LNCAP (cell line): ENCODE results near the gene CTNNBIP1.

Experiments used
- TF ChIP-seq, protein P1 (sequence below): fragments of 450-650 bp; IDR thresholded peaks from 2 replicates; pipeline ENCODE4 v1.5.1; 2017; ENCODE audit warnings: mild to moderate bottlenecking

The CTNNBIP1 gene

DNA sequence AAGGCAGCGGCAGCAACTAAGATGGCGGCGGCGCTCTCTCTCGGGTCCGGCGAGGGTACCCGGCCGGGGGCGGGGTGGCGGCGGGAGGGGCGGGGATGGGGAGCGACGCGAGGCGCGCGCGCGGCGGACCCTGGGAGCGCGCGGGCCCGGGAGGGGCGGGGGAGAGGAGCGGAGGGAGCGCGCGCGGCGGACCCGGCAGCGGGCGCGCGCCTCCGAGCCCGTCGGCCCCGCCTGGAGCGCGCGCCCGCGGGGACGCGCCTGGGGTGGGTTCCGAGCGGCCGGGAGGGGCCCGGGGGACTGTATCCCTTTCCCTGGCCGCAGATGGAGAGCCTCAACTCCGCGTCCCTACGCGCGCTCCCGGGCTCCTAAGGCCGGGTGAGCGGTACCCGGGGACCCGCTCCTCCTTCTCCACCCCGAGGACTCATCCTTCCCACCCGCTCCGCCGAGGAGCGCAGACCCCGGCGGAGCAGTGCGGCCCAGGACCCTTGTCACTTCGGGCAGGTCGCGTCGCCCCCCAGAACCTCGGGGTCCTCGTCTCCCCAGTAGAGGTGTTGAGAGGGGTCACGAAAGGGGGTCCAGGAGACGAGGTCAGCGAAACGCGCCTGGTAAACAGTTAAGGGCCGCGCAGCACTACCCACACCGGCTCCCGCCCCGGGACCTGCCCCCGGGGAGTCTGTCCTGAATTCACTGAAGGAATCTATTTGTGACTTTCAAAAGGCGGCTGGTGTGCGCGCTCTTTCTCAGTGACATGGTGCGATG is 85.9 kb downstream of the CTNNBIP1 start, which contains the start of gene CLSTN1:
CLSTN1 (minus strand) TSS at position 23 of the 759 bp plus-strand sequence. CDS start 232 bp downstream, outside the sequence.
- TF ChIP-seq, protein P1, sequence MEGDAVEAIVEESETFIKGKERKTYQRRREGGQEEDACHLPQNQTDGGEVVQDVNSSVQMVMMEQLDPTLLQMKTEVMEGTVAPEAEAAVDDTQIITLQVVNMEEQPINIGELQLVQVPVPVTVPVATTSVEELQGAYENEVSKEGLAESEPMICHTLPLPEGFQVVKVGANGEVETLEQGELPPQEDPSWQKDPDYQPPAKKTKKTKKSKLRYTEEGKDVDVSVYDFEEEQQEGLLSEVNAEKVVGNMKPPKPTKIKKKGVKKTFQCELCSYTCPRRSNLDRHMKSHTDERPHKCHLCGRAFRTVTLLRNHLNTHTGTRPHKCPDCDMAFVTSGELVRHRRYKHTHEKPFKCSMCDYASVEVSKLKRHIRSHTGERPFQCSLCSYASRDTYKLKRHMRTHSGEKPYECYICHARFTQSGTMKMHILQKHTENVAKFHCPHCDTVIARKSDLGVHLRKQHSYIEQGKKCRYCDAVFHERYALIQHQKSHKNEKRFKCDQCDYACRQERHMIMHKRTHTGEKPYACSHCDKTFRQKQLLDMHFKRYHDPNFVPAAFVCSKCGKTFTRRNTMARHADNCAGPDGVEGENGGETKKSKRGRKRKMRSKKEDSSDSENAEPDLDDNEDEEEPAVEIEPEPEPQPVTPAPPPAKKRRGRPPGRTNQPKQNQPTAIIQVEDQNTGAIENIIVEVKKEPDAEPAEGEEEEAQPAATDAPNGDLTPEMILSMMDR: no peak

DNA sequence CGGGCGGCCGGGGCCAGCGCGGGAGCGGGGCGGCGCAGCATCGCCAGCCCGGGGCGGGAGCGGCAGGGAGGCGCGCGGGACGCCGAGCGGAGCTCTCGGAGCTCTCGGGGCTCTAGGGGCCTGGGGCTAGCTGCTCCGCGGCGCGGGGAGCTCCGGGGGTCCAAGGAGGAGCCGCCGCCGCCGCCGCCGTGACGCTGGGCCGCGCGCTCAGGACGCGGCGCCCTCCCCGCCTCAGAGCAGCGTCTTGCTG is 86.5 kb downstream of the CTNNBIP1 start:
- TF ChIP-seq, protein P1: no peak

DNA sequence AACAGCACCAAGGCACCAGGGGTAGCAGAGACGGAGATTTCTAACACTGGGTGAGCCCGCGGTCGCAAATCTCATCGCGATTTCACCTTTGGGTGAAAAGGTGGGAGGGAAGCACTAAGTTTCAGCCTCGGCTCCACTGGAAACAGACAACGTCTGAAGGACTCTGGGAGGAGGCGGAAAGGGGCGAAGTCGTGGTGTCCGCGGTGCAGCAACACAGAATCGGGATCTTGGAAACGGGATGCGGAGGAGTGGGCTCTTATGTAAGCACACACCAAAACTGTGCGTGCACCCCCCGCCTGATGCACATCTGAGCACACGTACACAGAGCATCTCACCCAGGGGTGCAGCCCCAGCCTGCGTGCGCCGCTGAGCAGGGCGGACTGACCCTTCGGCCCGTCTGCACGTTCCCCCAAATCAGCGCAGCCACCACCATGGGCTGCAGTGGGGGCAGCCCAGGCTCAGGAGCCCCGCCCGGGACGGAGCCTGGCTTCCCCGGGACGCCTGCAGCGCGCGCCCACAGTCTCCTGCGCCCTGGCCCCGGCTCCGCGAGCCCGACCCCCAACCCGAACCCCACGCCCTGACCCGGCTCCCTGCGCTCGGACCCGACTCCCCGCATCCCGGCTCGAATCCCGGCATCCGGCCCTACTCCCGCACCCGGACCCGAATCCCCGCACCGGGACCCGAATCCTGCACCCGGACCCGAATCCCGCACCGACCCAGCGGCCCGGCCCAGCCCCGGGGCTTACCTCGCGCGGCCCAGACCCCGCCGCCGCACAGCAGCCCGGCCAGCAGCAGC is 87.0 kb downstream of the CTNNBIP1 start:
- TF ChIP-seq, protein P1: no peak

DNA sequence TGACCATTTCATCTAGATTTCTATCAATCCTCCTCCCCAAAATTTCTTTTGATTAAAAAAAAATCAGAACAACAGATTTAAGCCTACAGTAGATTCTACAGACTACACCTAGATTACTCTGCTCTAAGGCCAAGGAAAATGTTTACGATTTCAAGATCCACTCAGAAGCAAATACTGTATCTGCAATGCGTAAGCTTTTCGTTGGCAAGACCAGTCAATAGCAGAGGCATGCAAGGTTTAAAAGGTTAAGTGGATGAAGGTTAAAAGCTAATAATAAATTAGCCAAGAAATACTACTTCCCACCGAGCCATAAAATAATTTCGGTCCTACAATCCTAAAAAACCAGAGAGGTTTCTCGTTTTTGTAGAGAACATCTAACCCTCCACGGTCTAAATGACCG is 87.6 kb downstream of the CTNNBIP1 start:
- TF ChIP-seq, protein P1: no peak

DNA sequence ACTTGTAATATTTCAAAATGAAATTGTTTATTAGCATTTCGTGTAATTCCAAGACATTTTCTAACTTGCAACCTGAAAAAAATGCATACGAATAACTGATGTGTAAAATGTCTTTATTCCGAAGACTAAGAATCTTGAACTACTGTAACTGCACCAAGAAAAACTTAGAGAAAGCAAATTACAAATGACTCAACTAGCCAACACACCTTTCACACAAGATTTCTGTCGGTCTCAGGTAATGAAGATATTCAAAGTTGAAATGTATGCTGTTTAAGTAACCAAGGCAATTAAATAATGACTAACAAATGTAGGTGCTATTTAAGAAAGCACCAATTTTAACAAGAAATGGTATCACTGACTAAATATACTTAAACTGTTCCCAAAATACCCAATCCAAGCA is 88.4 kb downstream of the CTNNBIP1 start:
- TF ChIP-seq, protein P1: no peak

DNA sequence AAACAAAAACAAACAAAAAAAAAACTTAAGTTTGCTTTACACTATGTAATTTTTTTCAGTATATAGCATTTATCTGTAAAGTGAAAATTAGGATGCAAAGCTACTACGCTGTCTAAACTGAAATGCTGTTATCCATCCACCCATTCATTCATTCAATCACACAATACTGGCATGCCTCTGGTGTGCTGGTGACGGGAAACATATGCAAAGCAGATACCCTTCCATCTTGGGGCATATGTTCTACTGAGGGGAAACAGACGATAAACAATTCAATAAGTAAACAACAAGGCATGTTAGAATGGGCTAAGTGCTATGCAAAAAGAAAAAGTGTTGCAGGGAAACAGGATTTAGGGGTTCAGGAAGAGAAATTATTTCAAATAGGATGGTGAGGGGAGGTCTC is 89.5 kb downstream of the CTNNBIP1 start:
- TF ChIP-seq, protein P1: no peak

DNA sequence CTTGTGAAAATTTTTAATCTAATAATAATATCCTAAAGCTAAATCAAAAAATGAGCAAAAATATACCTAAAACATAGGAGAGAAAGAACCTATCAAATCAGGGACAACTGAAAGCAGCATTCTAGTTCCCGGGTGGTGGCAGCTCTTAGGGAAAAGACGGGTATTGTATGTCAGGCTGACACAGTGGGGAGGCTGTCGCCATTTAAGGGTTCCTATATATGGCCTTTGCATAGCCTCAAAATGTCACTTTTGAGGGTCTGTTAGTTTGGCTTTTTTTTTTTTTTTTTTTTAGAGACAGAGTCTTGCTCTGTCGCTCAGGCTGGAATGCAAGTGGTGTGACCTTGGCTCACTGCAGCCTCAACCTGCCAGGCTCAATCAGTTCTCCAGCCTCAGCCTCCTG is 92.3 kb downstream of the CTNNBIP1 start:
- TF ChIP-seq, protein P1: no peak
